Activated T-helper 17 cell treated with anti-CD3 and anti-CD28 coated beads, Interleukin-2, amount 50 U/mL, for 72 hours (primary cell): Measurements from ENCODE around the gene EHMT1. TPM values are rescaled to one million over a fixed set of nuclear protein-coding genes. Genes with fewer than 3 reads are reported as not detected.

ENCODE experiments used
- ATAC-seq: fragments of 150-1000 bp; cut with Tn5 transposase; replicated peaks from 2 replicates; pipeline ENCODE4 v1.10.0; 2021; ENCODE audit warnings: mild to moderate bottlenecking, moderate library complexity
- H3K27ac Mint-ChIP-seq: one replicate; pipeline ENCODE4 v1.8.0; 2022; ENCODE audit warnings: mixed read lengths
- H3K27me3 Mint-ChIP-seq: one replicate; pipeline ENCODE4 v1.8.0; 2022; ENCODE audit warnings: mixed read lengths
- H3K36me3 Mint-ChIP-seq: one replicate; pipeline ENCODE4 v1.8.0; 2022; ENCODE audit warnings: low read depth, mild to moderate bottlenecking, mixed read lengths
- H3K4me1 Mint-ChIP-seq: one replicate; pipeline ENCODE4 v1.8.0; 2022; ENCODE audit warnings: mixed read lengths
- H3K4me3 Mint-ChIP-seq: one replicate; pipeline ENCODE4 v1.8.0; 2022; ENCODE audit warnings: mild to moderate bottlenecking, mixed read lengths
- H3K9me3 Mint-ChIP-seq: one replicate; pipeline ENCODE4 v1.8.0; 2022; ENCODE audit warnings: mixed read lengths
- total RNA-seq, 2 donors: library from RNA; stranded (reverse); gene quantifications; one replicate each; pipeline ENCODE4 v1.2.3, GENCODE V29; 2022

Gene EHMT1
- 10 to 100 TPM; 77.2 to 77.8 TPM for total RNA-seq

DNA sequence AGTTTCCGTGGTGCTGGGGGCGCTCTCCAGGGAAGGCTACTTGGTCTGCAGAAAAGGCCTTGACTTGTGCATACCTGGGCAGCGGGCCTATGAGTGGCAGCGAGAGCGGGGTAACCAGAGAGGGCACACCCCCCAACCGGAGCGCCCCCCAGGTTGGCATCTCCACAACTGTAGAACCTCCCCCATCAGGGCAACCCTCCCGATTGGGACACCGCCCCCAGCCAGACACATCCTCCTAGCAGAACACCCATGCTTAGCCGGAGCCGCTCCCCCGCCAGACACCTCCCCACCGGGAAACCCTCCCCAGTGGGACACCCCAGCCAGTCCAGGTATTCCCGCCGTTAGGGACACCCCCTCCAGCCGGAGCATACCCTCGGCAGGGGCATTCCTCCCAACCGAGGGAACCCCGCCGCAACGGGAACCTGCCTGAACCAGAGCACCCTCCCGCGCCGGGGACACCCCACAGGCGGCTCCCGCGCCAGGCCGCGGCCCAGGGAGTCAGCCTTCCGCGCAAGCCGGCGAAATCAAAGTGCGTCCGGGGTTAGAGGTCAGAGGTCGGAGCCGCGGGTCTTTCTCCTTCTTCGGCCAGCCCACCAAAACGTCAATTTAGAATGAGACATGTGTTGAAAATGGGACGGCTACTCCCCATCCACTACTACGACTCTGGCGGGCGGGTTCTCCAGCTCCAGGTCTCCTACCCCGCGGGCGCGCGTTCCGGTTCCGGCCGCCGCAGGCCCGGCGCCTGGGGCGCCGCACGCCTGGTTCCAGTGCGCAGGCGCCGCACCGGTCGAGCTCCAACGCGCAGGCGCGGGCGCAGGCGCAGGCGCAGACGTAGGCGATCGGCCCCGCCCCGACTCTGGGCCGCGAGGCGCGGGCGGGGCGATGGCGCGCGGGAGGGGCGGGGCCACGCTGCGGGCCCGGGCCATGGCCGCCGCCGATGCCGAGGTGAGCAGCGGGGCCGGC lies at the start of gene EHMT1:
Gene EHMT1 (plus strand): TSS at position 901 of the 963 bp plus-strand sequence. CDS start 24 bp downstream, at position 925.
- H3K4me1 Mint-ChIP-seq = peaks cover 20% of the 10 kb centered on the region
- H3K9me3 Mint-ChIP-seq = no peaks in the 10 kb centered on the region
- peaks cover 44% of the 10 kb centered on the region for H3K36me3 Mint-ChIP-seq
- H3K4me3 Mint-ChIP-seq = peak within 1 kb of the TSS; percentile 98
- no peaks in the 10 kb centered on the region for H3K27me3 Mint-ChIP-seq
- ATAC-seq = peak; percentile 89
- H3K27ac Mint-ChIP-seq = peak within 1 kb of the TSS; percentile 95

DNA sequence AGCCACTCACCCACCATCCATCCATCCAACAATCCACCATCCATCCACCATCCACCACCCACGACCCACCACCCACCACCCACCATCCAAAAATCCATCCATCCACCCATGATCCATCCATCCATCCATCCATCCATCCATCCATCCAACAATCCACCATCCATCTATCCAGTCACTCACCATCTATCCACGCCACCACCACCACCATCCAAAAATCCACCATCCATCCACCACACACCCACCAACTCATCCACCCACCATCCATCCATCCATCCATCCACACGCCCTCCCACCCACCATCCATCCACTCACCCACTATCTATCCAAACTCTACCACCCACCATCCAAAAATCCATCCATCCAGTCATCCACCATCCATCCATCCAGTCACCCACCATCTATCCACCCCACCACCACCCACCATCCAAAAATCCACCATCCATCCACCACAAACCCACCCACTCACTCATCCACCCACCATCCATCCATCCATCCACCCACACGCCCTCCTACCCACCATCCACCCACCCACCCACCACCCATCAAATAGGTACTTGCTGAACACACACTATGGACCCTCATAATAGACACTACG lies 49.1 kb upstream of the EHMT1 start:
- Mint-ChIP-seq H3K27me3 (no peaks in the 10 kb centered on the region), H3K9me3 (no peaks in the 10 kb centered on the region), H3K36me3 (peaks cover 40% of the 10 kb centered on the region), H3K4me3 (no peak overlapping the region), H3K27ac (no peak overlapping the region), H3K4me1 (peaks cover 12% of the 10 kb centered on the region)
- no peak for ATAC-seq

DNA sequence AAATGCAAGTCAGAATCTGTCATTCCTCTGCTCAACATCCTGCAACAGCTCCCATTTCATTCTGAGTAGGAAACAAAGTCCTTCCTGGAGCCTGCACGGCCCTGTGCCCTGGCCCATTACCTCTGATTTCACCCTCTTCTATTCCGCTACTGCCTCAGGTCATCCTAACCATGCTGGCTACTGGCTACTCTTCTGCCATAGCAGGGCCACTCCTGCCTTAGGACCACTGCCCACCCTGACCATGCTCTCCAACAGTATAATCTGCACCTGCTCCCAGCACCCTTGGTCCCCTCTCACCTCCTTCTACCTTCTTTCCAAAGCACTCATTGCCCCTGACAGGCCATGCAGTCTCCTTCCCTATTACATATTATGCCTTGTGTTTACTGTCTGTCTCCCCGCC lies 48.2 kb upstream of the EHMT1 start:
- Mint-ChIP-seq H3K27me3 (no peaks in the 10 kb centered on the region), H3K4me3 (no peak overlapping the region), H3K36me3 (peaks cover 47% of the 10 kb centered on the region), H3K9me3 (no peaks in the 10 kb centered on the region), H3K27ac (peak overlapping the region; percentile 42), H3K4me1 (peaks cover 20% of the 10 kb centered on the region)
- no peak for ATAC-seq

DNA sequence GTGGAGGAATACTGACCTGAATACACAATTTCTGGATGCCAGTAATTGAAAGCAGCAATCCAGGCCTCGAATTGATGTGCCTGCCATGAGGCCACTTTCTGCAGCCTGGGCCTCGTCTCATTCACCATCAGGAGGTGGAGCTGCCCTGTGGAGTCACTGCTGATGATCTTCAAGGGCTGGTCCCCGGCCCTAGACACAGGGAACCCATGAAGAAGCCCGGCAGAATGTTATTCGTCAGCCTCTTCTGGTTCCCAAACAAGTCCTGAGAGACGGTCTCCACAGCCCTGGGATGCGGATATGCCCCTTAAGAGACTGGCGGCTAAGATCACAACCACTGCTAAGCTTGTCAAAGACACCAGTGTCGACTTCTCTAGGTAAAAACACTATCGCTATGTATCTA lies 44.6 kb upstream of the EHMT1 start:
- no peaks in the 10 kb centered on the region for H3K27me3 Mint-ChIP-seq
- no peak overlapping the region for H3K27ac Mint-ChIP-seq
- peaks cover 27% of the 10 kb centered on the region for H3K4me1 Mint-ChIP-seq
- peaks cover 58% of the 10 kb centered on the region for H3K36me3 Mint-ChIP-seq
- H3K4me3 Mint-ChIP-seq = no peak overlapping the region
- H3K9me3 Mint-ChIP-seq = no peaks in the 10 kb centered on the region
- no peak for ATAC-seq

DNA sequence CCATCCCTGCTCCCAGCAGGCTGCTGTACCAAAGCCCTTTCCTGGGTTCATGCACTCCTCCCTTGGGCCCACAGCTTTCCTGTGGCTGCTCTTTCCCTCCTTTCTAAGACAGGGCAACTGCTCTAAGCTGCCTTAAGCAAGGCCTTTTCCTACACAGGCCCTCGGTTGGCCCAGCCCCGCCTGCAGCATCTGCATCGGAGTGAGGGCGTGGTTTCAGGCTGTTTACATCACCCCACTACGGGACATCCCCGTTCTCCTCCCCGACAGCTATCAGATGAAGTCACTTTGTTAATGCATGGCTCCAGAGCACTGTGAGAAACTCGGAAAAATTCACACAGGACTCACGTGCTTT lies 43.5 kb upstream of the EHMT1 start:
- H3K27ac Mint-ChIP-seq = peak overlapping the region; percentile 85
- peak; percentile 53 for ATAC-seq

DNA sequence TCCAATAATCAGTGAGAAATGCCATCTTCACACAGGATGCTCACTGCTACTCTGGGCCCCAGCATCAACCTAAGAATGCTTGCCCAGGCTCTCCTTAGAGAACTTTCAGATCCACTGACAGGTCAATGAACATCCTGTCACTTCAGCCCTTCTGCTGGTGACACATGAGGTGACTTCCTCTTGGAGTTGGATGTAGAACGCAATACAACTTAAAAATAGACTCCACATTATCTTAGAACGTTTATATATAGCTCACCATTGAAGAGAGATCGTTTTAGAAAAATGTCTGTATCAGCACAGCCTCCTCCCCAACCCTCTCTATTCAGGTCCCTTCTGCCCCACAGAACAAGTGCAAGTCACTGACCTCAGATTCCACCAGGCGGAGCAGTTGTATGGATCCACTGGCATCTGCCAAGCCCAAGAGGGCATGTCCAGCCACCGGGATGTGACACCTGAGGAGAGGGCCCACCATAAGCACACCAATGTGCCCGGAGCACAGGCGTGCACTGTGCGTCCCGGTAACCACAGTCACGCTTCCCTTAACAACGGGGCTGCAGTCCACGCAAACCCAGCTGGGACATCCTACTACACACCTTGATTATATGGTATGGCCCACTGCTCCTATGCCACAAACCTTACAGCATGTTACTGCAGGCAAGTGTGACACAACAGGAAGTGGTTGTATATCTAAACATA lies 42.9 kb upstream of the EHMT1 start:
- H3K36me3 Mint-ChIP-seq = peaks cover 51% of the 10 kb centered on the region
- H3K4me1 Mint-ChIP-seq = peaks cover 20% of the 10 kb centered on the region
- peak overlapping the region; percentile 85 for H3K27ac Mint-ChIP-seq
- peak overlapping the region; percentile 81 for H3K4me3 Mint-ChIP-seq
- H3K9me3 Mint-ChIP-seq = no peaks in the 10 kb centered on the region
- no peak for ATAC-seq
- no peaks in the 10 kb centered on the region for H3K27me3 Mint-ChIP-seq

More for the DNA sequence above, 43.5 kb upstream of the EHMT1 start:
- H3K4me1 Mint-ChIP-seq = peaks cover 25% of the 10 kb centered on the region
- peaks cover 56% of the 10 kb centered on the region for H3K36me3 Mint-ChIP-seq
- H3K4me3 Mint-ChIP-seq = peak overlapping the region; percentile 81
- no peaks in the 10 kb centered on the region for H3K9me3 Mint-ChIP-seq
- no peaks in the 10 kb centered on the region for H3K27me3 Mint-ChIP-seq

DNA sequence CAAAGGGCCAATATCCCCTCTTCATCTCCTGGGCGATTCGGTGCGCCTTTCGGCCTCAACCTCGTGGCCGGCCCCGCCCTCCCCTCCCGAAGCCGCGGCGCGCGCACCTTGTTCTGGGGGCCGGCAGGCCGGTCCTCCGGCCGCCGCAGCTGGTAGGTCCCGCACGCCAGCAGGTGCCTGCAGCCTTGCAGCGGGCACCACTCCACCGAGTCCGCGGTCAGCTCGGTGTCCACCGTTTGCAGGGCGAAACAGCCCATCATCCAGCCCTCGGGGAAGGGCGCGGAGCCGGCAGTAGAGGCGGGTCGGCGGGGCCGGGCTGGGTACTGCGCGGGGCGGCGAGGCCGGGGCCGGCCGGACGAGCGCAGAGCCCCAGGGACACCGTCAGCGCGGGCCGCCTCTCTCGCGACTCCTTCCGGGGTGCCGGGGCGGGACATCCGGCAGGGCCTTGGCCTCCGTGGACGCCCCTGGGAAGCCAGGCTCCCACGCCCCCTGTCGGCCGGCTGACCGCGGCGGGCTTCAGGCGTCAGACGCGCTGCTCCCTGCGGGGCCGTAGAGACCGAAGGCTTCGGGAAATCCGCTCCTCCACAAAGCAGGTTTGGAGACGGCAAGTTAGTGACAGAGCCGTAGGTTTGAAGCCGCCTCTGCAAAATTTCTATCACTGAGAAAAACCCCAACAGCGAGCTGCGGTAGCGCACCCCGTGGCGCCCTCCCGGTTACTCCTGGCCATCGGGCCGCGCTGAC lies 40.1 kb upstream of the EHMT1 start, which contains the start of gene DPH7:
Gene DPH7 (minus strand): TSS at position 408 of the 741 bp plus-strand sequence. CDS start 148 bp downstream, at position 260.
- Mint-ChIP-seq H3K9me3 (no peaks in the 10 kb centered on the region), H3K27ac (peak within 1 kb of the TSS; percentile 72), H3K36me3 (peaks cover 52% of the 10 kb centered on the region), H3K4me1 (peaks cover 15% of the 10 kb centered on the region), H3K27me3 (no peaks in the 10 kb centered on the region), H3K4me3 (peak within 1 kb of the TSS; percentile 81)
- peak; percentile 99 for ATAC-seq

DNA sequence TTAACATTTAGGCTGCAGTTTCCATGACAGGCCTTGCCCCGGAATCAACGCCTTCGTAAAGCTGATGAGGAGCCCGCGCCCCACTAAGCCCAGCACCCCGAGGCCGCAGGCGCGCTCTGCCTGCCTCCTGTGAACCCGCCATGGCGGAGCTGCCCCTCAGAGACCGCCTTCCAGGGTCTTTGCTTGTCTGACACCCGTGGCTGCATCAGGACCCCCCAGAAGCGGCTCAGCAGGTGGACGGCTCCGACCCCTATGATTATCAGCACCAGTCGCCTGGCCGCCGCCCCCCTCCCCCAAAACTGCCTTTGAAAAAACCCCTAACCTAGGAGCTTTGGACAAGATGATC lies 39.6 kb upstream of the EHMT1 start:
- Mint-ChIP-seq H3K4me3 (peak overlapping the region; percentile 81), H3K27me3 (no peaks in the 10 kb centered on the region), H3K4me1 (peaks cover 15% of the 10 kb centered on the region), H3K27ac (no peak overlapping the region), H3K9me3 (no peaks in the 10 kb centered on the region), H3K36me3 (peaks cover 48% of the 10 kb centered on the region)
- no peak for ATAC-seq

DNA sequence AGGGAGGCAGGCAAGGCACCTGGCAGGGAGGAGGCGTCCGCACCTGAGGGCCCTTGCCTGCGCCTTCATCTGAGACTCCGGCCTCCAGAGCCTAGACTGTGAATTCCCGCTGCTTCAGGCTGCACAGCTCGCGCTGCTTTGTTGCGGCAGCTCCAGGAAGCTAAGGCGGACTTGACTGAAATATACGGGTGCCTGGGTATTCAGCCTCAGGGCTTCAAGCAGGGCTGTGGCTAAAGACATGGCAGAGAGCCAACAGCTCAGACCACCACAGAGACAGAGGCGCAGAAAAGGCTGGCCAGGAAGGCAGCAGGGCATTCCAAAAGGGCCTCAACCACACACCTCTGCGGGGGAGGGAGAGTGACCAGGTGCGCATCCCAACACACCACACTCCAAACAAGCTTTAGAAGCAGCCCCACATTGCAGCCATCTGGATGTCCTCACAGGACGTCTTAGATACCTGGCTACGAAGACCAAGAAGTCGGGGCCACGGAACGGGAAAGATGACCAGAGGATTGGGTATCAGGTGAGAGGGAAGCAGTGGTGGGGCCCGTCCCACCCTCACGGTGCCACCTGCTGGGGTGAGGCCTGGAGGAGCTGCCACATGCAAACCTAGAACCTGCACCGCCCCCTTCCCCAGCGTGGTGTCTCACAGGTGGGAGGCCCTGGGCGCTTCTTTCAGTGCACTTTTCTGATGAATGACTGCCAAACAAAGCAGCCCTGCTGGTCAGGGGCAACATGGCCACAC lies 38.4 kb upstream of the EHMT1 start:
- ATAC-seq = no peak
- Mint-ChIP-seq H3K27me3 (no peaks in the 10 kb centered on the region), H3K4me3 (no peak overlapping the region), H3K9me3 (no peaks in the 10 kb centered on the region), H3K4me1 (peaks cover 9% of the 10 kb centered on the region), H3K36me3 (peaks cover 46% of the 10 kb centered on the region), H3K27ac (no peak overlapping the region)

DNA sequence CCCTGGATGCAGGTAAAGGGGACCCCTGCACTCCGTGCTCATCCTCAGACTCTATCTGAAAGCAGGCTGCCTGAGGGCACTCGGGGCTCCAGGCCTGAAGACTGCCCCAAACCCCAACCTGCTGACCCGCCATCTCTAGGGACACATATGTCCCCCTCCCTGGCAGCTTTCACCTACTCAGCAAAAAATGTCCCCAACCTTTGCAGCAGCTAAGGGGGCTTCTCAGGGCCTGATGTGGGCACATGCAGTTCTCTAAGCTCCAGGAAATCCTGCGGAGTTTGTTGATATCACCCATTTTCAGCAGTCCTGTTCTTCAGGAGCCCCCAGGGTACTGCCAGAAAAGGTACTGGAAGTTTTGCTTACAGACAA lies 37.9 kb upstream of the EHMT1 start:
- no peak overlapping the region for H3K27ac Mint-ChIP-seq
- ATAC-seq = no peak
- no peak overlapping the region for H3K4me3 Mint-ChIP-seq
- no peaks in the 10 kb centered on the region for H3K9me3 Mint-ChIP-seq
- H3K27me3 Mint-ChIP-seq = no peaks in the 10 kb centered on the region
- H3K36me3 Mint-ChIP-seq = peaks cover 46% of the 10 kb centered on the region
- H3K4me1 Mint-ChIP-seq = peaks cover 3% of the 10 kb centered on the region

DNA sequence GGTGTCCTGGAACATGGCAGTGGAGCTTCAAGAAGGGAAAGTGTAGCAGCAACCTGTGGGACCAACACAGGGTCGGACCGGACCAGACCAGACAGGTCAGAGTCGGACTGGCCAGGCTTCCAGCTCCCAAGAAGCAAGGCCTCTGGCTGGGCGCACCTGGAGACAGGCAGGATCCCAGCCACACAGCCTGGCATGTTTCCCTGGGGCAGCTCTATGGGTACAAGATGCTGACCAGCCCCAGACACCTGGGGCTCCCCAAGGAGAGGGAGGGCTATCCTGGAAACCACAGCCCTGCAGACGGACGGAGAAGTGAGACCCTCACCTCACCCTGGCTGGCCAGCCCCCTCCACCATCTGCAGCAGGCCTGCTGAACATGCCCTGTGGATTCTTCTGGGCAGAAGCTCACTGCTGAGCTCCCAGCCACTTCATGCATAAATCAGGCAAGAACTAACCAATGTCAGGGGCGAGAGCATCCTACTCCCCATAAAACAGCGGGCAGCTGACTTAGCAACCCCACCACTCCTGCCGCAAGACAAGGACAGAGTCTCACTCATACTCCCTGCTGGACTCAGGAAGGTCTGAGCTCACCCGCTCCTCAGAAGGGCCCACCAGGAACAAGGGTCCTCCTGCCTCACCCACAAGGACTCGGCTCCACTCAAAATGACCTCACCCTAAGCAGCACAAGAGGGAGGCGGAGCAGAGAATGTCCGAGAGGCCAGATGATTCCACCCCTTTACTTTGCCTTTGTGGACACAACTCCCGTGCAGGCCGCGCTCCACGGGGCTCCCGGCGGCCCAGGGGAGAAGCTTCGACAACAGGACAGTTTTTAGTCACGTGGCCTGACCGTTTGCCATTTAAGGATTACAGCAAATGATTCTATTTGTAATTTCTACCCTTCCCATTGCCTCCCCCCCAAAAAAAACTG lies 37.2 kb upstream of the EHMT1 start:
- H3K4me1 Mint-ChIP-seq = no peaks in the 10 kb centered on the region
- no peak overlapping the region for H3K4me3 Mint-ChIP-seq

DNA sequence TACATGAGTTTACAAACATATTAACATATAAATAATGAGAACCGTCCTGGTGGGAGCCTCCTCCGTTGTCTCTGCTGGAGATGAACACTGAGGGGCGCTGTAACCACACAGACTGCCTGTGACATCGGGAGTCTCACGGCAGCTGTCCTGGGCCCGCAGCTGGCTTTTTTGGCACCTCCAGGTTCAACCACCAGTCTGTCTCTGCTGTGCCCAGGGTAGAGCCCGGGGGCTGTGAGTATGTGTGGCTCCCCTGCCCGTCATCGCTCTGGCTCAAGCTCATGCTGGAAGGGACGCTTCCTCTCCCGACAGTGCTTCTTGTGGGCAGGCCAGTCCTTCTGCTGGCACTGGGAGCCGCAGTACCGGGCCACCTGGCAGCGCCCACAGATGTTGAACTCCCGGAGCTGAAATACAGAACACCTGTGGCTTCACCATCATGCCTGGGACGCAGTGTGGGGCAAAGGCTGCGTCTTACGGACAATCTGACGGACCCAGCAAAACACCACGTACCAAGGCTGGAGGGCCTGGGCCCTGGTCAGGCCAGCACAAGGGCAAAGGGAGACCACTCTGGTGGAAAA lies 36.4 kb upstream of the EHMT1 start:
- no peak for ATAC-seq
- H3K4me1 Mint-ChIP-seq = no peaks in the 10 kb centered on the region
- H3K4me3 Mint-ChIP-seq = no peak overlapping the region
- no peaks in the 10 kb centered on the region for H3K27me3 Mint-ChIP-seq
- H3K9me3 Mint-ChIP-seq = no peaks in the 10 kb centered on the region
- H3K27ac Mint-ChIP-seq = no peak overlapping the region
- H3K36me3 Mint-ChIP-seq = peaks cover 53% of the 10 kb centered on the region

More for the DNA sequence above, 37.2 kb upstream of the EHMT1 start:
- Mint-ChIP-seq H3K36me3 (peaks cover 46% of the 10 kb centered on the region), H3K27me3 (no peaks in the 10 kb centered on the region), H3K9me3 (no peaks in the 10 kb centered on the region), H3K27ac (no peak overlapping the region)
- ATAC-seq = no peak
